Prostate gland (tissue), 2 donors: ENCODE results near the gene ZBTB37.

Experiments used
- POLR2A ChIP-seq: fragments of 450-650 bp; IDR thresholded peaks from one replicate; pipeline ENCODE4 v1.6.1; 2016; ENCODE audit warnings: antibody characterized with exemption, mild to moderate bottlenecking
- POLR2AphosphoS5 ChIP-seq: sonication (generic); formaldehyde crosslinking; IDR thresholded peaks from one replicate; pipeline ENCODE4 v1.6.1; 2017; ENCODE audit warnings: antibody characterized with exemption
- TF ChIP-seq, protein P1 (sequence below), 4 experiments: fragments of 200-600 bp in 2 of 4; fragments of 450-650 bp in 2 of 4; sonication (generic) in 2 of 4; IDR thresholded peaks; 1 replicate in 3 of 4; 2 replicates in 1 of 4; pipeline ENCODE4 v1.5.1; 2016 to 2019; ENCODE audit warnings: antibody characterized with exemption in 4 of 4, mild to moderate bottlenecking in 2 of 4, moderate library complexity in 2 of 4

DNA sequence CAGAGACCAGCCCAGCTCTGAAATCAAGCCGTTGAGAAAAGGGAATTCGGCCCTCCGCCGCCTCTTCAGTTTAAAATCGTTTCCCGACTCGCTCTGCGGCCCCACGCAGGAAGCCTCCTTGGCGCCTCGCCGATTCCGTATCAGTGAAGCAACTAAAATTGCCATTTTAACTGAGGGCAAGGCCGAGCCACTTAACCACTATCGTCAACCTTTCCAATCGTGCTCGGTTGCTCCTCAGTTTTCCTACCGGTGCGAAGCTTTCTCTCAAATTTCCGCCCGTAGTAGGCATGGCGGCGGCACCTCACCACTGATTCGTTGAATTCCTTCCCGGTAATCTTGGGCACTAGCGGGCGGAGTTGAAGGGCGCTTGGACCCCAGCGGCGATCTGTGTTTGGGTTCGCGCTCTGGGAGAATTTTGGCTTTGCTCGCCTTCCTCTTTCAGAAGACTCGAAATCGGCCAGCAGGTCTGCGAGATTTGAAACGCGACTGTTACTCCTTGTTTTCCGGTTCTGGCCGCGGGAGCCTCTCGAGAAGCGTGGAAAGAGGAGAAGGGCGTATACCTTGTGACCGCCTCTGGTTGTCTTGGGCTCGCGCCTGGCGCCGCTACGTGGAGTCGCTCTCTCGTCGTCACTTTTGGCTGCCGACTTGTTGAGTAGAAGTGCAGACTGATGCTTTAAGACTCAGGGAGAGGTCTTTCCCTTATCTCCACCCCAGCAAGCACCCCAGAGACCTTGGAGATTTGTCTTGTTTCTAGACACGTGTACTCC, 43.7 kb upstream of the ZBTB37 start, which contains the start of the genes CENPL and DARS2:
- TF ChIP-seq POLR2A (peak; percentile 13), POLR2AphosphoS5 (peak; percentile 94)
- TF ChIP-seq, protein P1, sequence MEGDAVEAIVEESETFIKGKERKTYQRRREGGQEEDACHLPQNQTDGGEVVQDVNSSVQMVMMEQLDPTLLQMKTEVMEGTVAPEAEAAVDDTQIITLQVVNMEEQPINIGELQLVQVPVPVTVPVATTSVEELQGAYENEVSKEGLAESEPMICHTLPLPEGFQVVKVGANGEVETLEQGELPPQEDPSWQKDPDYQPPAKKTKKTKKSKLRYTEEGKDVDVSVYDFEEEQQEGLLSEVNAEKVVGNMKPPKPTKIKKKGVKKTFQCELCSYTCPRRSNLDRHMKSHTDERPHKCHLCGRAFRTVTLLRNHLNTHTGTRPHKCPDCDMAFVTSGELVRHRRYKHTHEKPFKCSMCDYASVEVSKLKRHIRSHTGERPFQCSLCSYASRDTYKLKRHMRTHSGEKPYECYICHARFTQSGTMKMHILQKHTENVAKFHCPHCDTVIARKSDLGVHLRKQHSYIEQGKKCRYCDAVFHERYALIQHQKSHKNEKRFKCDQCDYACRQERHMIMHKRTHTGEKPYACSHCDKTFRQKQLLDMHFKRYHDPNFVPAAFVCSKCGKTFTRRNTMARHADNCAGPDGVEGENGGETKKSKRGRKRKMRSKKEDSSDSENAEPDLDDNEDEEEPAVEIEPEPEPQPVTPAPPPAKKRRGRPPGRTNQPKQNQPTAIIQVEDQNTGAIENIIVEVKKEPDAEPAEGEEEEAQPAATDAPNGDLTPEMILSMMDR (IDR thresholded peaks at IDR 0.05), result no peak
